Stomach (tissue), 9 donors: ENCODE data around the gene LTA4H. TPM values are rescaled to one million over a fixed set of nuclear protein-coding genes. Genes with fewer than 3 reads are reported as not detected.

ENCODE experiments used
- DNase-seq, 2 donors: peaks; one replicate each; pipeline versions ENCODE4 v3.0.0 to v3.0.0-alpha.2; 2013 to 2019
- H3K27ac ChIP-seq, 5 donors: fragments of 200-600 bp in 4 of 5; sonication (generic) in 4 of 5; one replicate each; pipeline ENCODE4 v1.5.1; 2013 to 2019; ENCODE audit warnings: mild to moderate bottlenecking in 1 of 5, moderate library complexity in 1 of 5
- H3K27me3 ChIP-seq, 3 donors: fragments of 200-600 bp; sonication (generic); one replicate each; pipeline ENCODE4 v1.5.1; 2017 to 2019; ENCODE audit warnings: mixed run types in 1 of 3
- H3K36me3 ChIP-seq, 4 donors: fragments of 200-600 bp; sonication (generic); 1 replicate in 3 of 4; 2 replicates in 1 of 4; pipeline ENCODE4 v1.5.1; 2016 to 2019
- H3K4me1 ChIP-seq, 4 donors: fragments of 200-600 bp; sonication (generic); one replicate each; pipeline ENCODE4 v1.5.1; 2016 to 2019
- H3K4me3 ChIP-seq, 4 donors: fragments of 200-600 bp; sonication (generic) in 3 of 4; one replicate each; pipeline ENCODE4 v1.5.1; 2016 to 2019; ENCODE audit warnings: mild to moderate bottlenecking in 1 of 4
- H3K9me3 ChIP-seq, 4 donors: fragments of 200-600 bp; sonication (generic); one replicate each; pipeline ENCODE4 v1.5.1; 2016 to 2019
- CTCF ChIP-seq, 7 experiments: fragments of 450-650 bp in 4 of 7; fragments of 200-600 bp in 3 of 7; sonication (generic) in 3 of 7; IDR thresholded peaks; one replicate each; pipeline ENCODE4 v1.5.1; 2016 to 2019; ENCODE audit warnings: antibody characterized with exemption in 7 of 7, control low read depth in 2 of 7, mild to moderate bottlenecking in 1 of 7
- EP300 ChIP-seq: sonication (generic); formaldehyde crosslinking; IDR thresholded peaks from one replicate; pipeline ENCODE4 v1.6.1; 2017; ENCODE audit warnings: antibody characterized with exemption
- POLR2A ChIP-seq, 4 donors: fragments of 450-650 bp; IDR thresholded peaks; one replicate each; pipeline ENCODE4 v1.6.1; 2016; ENCODE audit warnings: antibody characterized with exemption in 4 of 4, control low read depth in 2 of 4, mild to moderate bottlenecking in 1 of 4, moderate library complexity in 1 of 4
- POLR2AphosphoS5 ChIP-seq, 3 donors: sonication (generic); formaldehyde crosslinking; IDR thresholded peaks; one replicate each; pipeline ENCODE4 v1.6.1; 2016; ENCODE audit warnings: antibody characterized with exemption in 3 of 3
- WGBS, 5 donors: extraction: QIAGEN DNeasy Blood & Tissue Kit in 3 of 5; methylation state at CpG; one replicate each; pipeline versions ENCODE4 v1.1.5 to v1.1.7; 2013 to 2018; 5-methylcytosine and 5-hydroxymethylcytosine counted together
- intact Hi-C: fragments of 100-400 bp; cut with DNase I; formaldehyde crosslinking; loops from one replicate; pipeline ENCODE4 v1.15.1; 2023; ENCODE audit warnings: low total_unique reads
- polyA plus RNA-seq, 3 donors: library from polyadenylated mRNA; stranded (reverse); fragments of 200-250 nt; gene quantifications; one replicate each; pipeline ENCODE4 v1.2.3, GENCODE V29; 2013
- total RNA-seq, 5 donors: library from RNA; depleted of rRNA; stranded (reverse); fragments of >200 nt; gene quantifications; one replicate each; pipeline versions ENCODE4 v1.1.0 to v1.2.3, GENCODE V29; 2014 to 2016
- donor health status: healthy with polysubstance abuse.
- donor health status: Bipolar disorder and iron deficiency.
- donor health status: healthy.

LTA4H gene
- total and polyA plus RNA-seq, 8 donors: 22.6 to 91.5 (median 57.1) TPM

- no peaks in the 10 kb centered on the region for H3K9me3 ChIP-seq
- H3K36me3 ChIP-seq: peaks cover 0 to 53% (median 51%) of the 10 kb centered on the region in 4 donors
- H3K4me1 ChIP-seq: peaks cover 0 to 32% (median 11%) of the 10 kb centered on the region in 4 donors
- H3K4me3 ChIP-seq: no peak overlapping the region
- no peak for DNase-seq
- TF ChIP-seq CTCF (IDR thresholded peaks at IDR 0.05) (no peak), POLR2A (IDR thresholded peaks at IDR 0.05) (no peak), POLR2AphosphoS5 (IDR thresholded peaks at IDR 0.05) (no peak), EP300 (no peak)
- WGBS, 5 donors: 38 to 66% (median 54%) methylated on average over 1 of the region's 1 CpG
- no peak overlapping the region for H3K27ac ChIP-seq
- H3K27me3 ChIP-seq: no peaks in the 10 kb centered on the region
- intact Hi-C loops: no loop called here
These were observed 6.8 kb downstream of the LTA4H start for GRCh38 chr12:96028538-96028937.

GRCh38 chr12:96026331-96026730 lies 9.1 kb downstream of the LTA4H start:
- no peak for DNase-seq
- no peak overlapping the region for H3K4me3 ChIP-seq
- H3K9me3 ChIP-seq: no peaks in the 10 kb centered on the region
- WGBS, 5 donors: 88 to 99% (median 98%) methylated on average over 1 of the region's 1 CpG
- H3K27ac ChIP-seq: no peak overlapping the region
- peaks cover 14 to 75% (median 73%) of the 10 kb centered on the region in 4 donors for H3K36me3 ChIP-seq
- H3K27me3 ChIP-seq: no peaks in the 10 kb centered on the region
- intact Hi-C loops: no loop called here
- H3K4me1 ChIP-seq: peaks cover 0 to 17% (median 0%) of the 10 kb centered on the region in 4 donors
- TF ChIP-seq POLR2AphosphoS5 (IDR thresholded peaks at IDR 0.05) (no peak), CTCF (IDR thresholded peaks at IDR 0.05) (no peak), POLR2A (IDR thresholded peaks at IDR 0.05) (no peak), EP300 (no peak)

- no peak for TF ChIP-seq POLR2A (IDR thresholded peaks at IDR 0.05)
- no peak for TF ChIP-seq EP300
- TF ChIP-seq POLR2AphosphoS5 (IDR thresholded peaks at IDR 0.05): no peak
- TF ChIP-seq CTCF (IDR thresholded peaks at IDR 0.05): no peak
- intact Hi-C loops: no loop called here
- Histone ChIP-seq H3K4me3 (no peak overlapping the region), H3K36me3 (peaks cover 14 to 83% (median 81%) of the 10 kb centered on the region in 4 donors), H3K4me1 (peaks cover 0 to 11% (median 0%) of the 10 kb centered on the region in 4 donors), H3K9me3 (no peaks in the 10 kb centered on the region), H3K27me3 (no peaks in the 10 kb centered on the region), H3K27ac (no peak overlapping the region)
- DNase-seq: no peak
- WGBS, 5 donors: 95 to 99% (median 97%) methylated on average over 4 of the region's 4 CpGs
These were observed 9.9 kb downstream of the LTA4H start for GRCh38 chr12:96025518-96025917.

GRCh38 chr12:96020314-96021003 lies 14.9 kb downstream of the LTA4H start:
- 75 to 95% (median 88%) methylated on average over 3 of the region's 3 CpGs for WGBS, 5 donors
- no peak for DNase-seq
- Histone ChIP-seq H3K27ac (no peak overlapping the region), H3K4me1 (no peaks in the 10 kb centered on the region), H3K9me3 (no peaks in the 10 kb centered on the region), H3K36me3 (peaks cover 18 to 99% (median 98%) of the 10 kb centered on the region in 4 donors), H3K27me3 (no peaks in the 10 kb centered on the region), H3K4me3 (no peak overlapping the region)
- TF ChIP-seq POLR2AphosphoS5 (IDR thresholded peaks at IDR 0.05): no peak
- no peak for TF ChIP-seq EP300
- TF ChIP-seq CTCF (IDR thresholded peaks at IDR 0.05): no peak
- no peak for TF ChIP-seq POLR2A (IDR thresholded peaks at IDR 0.05)
- intact Hi-C loops: no loop called here
